ENCODE results near the gene FLRT2. TPM values are rescaled to one million over a fixed set of nuclear protein-coding genes. Genes with fewer than 3 reads are reported as not detected.

Gene FLRT2
- polyA plus RNA-seq, 1 donor from 2014 or later = not detected

GRCh38 chr14:85616386-85616885 lies 86.5 kb downstream of the FLRT2 start:
- Mint-ChIP-seq H3K4me1 (no peaks in the 10 kb centered on the region), H3K36me3 (no peaks in the 10 kb centered on the region), H3K9me3 (peaks cover 0 to 2% (median 1%) of the 10 kb centered on the region in 3 donors), H3K27me3 (no peaks in the 10 kb centered on the region), H3K27ac (no peak overlapping the region), H3K4me3 (no peak overlapping the region)

GRCh38 chr14:85616886-85617285 lies 86.9 kb downstream of the FLRT2 start:
- H3K36me3 Mint-ChIP-seq = no peaks in the 10 kb centered on the region
- no peak overlapping the region for H3K27ac Mint-ChIP-seq
- H3K9me3 Mint-ChIP-seq = peaks cover 0 to 2% (median 1%) of the 10 kb centered on the region in 3 donors
- H3K4me1 Mint-ChIP-seq = no peaks in the 10 kb centered on the region
- no peak overlapping the region for H3K4me3 Mint-ChIP-seq
- H3K27me3 Mint-ChIP-seq = no peaks in the 10 kb centered on the region

GRCh38 chr14:85617791-85618190 lies 87.8 kb downstream of the FLRT2 start:
- no peaks in the 10 kb centered on the region for H3K4me1 Mint-ChIP-seq
- H3K4me3 Mint-ChIP-seq = no peak overlapping the region

GRCh38 chr14:85618390-85618789 lies 88.4 kb downstream of the FLRT2 start:
- Mint-ChIP-seq H3K36me3 (no peaks in the 10 kb centered on the region), H3K27me3 (no peaks in the 10 kb centered on the region), H3K27ac (no peak overlapping the region), H3K4me1 (no peaks in the 10 kb centered on the region), H3K4me3 (no peak overlapping the region), H3K9me3 (peaks cover 0 to 4% (median 1%) of the 10 kb centered on the region in 3 donors)

More at GRCh38 chr14:85617791-85618190, 87.8 kb downstream of the FLRT2 start:
- Mint-ChIP-seq H3K27me3 (no peaks in the 10 kb centered on the region), H3K36me3 (no peaks in the 10 kb centered on the region), H3K27ac (no peak overlapping the region), H3K9me3 (peaks cover 0 to 4% (median 1%) of the 10 kb centered on the region in 3 donors)

GRCh38 chr14:85618978-85619377 lies 89.0 kb downstream of the FLRT2 start:
- H3K27me3 Mint-ChIP-seq = no peaks in the 10 kb centered on the region
- H3K27ac Mint-ChIP-seq = no peak overlapping the region
- H3K4me3 Mint-ChIP-seq = no peak overlapping the region
- H3K9me3 Mint-ChIP-seq = peaks cover 0 to 4% (median 0%) of the 10 kb centered on the region in 3 donors
- no peaks in the 10 kb centered on the region for H3K4me1 Mint-ChIP-seq
- H3K36me3 Mint-ChIP-seq = no peaks in the 10 kb centered on the region

- no peaks in the 10 kb centered on the region for H3K27me3 Mint-ChIP-seq
- no peak overlapping the region for H3K4me3 Mint-ChIP-seq
- no peaks in the 10 kb centered on the region for H3K36me3 Mint-ChIP-seq
- H3K4me1 Mint-ChIP-seq = no peaks in the 10 kb centered on the region
- peaks cover 0 to 4% (median 0%) of the 10 kb centered on the region in 3 donors for H3K9me3 Mint-ChIP-seq
- H3K27ac Mint-ChIP-seq = no peak overlapping the region
Observed at GRCh38 chr14:85619851-85620250, 89.9 kb downstream of the FLRT2 start.

- Mint-ChIP-seq H3K27ac (no peak overlapping the region), H3K4me3 (no peak overlapping the region), H3K36me3 (no peaks in the 10 kb centered on the region), H3K4me1 (no peaks in the 10 kb centered on the region), H3K9me3 (peaks cover 0 to 4% (median 0%) of the 10 kb centered on the region in 3 donors), H3K27me3 (no peaks in the 10 kb centered on the region)
Observed at GRCh38 chr14:85620947-85621346, 91.0 kb downstream of the FLRT2 start.

GRCh38 chr14:85622106-85622505 lies 92.2 kb downstream of the FLRT2 start:
- Mint-ChIP-seq H3K4me1 (no peaks in the 10 kb centered on the region), H3K27me3 (no peaks in the 10 kb centered on the region), H3K4me3 (no peak overlapping the region), H3K36me3 (no peaks in the 10 kb centered on the region), H3K9me3 (peaks cover 0 to 1% (median 0%) of the 10 kb centered on the region in 3 donors), H3K27ac (peak overlapping the region in 1 of 3 donors; percentile 76)

- no peaks in the 10 kb centered on the region for H3K4me1 Mint-ChIP-seq
- H3K27me3 Mint-ChIP-seq = no peaks in the 10 kb centered on the region
- H3K36me3 Mint-ChIP-seq = no peaks in the 10 kb centered on the region
- peaks cover 0 to 1% (median 0%) of the 10 kb centered on the region in 3 donors for H3K9me3 Mint-ChIP-seq
- no peak overlapping the region for H3K4me3 Mint-ChIP-seq
- no peak overlapping the region for H3K27ac Mint-ChIP-seq
Observed at GRCh38 chr14:85622986-85623685, 93.2 kb downstream of the FLRT2 start.

- H3K27me3 Mint-ChIP-seq = no peaks in the 10 kb centered on the region
- peaks cover 0 to 1% (median 0%) of the 10 kb centered on the region in 3 donors for H3K9me3 Mint-ChIP-seq
- H3K27ac Mint-ChIP-seq = no peak overlapping the region
- no peak overlapping the region for H3K4me3 Mint-ChIP-seq
- no peaks in the 10 kb centered on the region for H3K36me3 Mint-ChIP-seq
- no peaks in the 10 kb centered on the region for H3K4me1 Mint-ChIP-seq
Observed at GRCh38 chr14:85625925-85626585, 96.1 kb downstream of the FLRT2 start.

- peaks cover 0 to 2% (median 0%) of the 10 kb centered on the region in 3 donors for H3K4me1 Mint-ChIP-seq
- no peak overlapping the region for H3K4me3 Mint-ChIP-seq
- no peaks in the 10 kb centered on the region for H3K27me3 Mint-ChIP-seq
- no peaks in the 10 kb centered on the region for H3K36me3 Mint-ChIP-seq
- no peaks in the 10 kb centered on the region for H3K9me3 Mint-ChIP-seq
- no peak overlapping the region for H3K27ac Mint-ChIP-seq
Observed at GRCh38 chr14:85634205-85634604, 104.3 kb downstream of the FLRT2 start.

- no peak overlapping the region for H3K27ac Mint-ChIP-seq
- H3K4me3 Mint-ChIP-seq = no peak overlapping the region
- H3K36me3 Mint-ChIP-seq = no peaks in the 10 kb centered on the region
- H3K9me3 Mint-ChIP-seq = peaks cover 2 to 4% (median 4%) of the 10 kb centered on the region in 3 donors
- H3K27me3 Mint-ChIP-seq = no peaks in the 10 kb centered on the region
- no peaks in the 10 kb centered on the region for H3K4me1 Mint-ChIP-seq
Observed at GRCh38 chr14:85644211-85644610, 114.3 kb downstream of the FLRT2 start.

GRCh38 chr14:85653029-85653428 lies 123.1 kb downstream of the FLRT2 start:
- Mint-ChIP-seq H3K4me3 (no peak overlapping the region), H3K4me1 (no peaks in the 10 kb centered on the region), H3K27me3 (no peaks in the 10 kb centered on the region), H3K9me3 (peaks cover under 1 to 4% (median 2%) of the 10 kb centered on the region in 3 donors), H3K27ac (no peak overlapping the region), H3K36me3 (no peaks in the 10 kb centered on the region)

- no peak overlapping the region for H3K4me3 Mint-ChIP-seq
- H3K4me1 Mint-ChIP-seq = no peaks in the 10 kb centered on the region
- no peak overlapping the region for H3K27ac Mint-ChIP-seq
- no peaks in the 10 kb centered on the region for H3K27me3 Mint-ChIP-seq
- H3K9me3 Mint-ChIP-seq = peaks cover 0 to 6% (median 5%) of the 10 kb centered on the region in 3 donors
- no peaks in the 10 kb centered on the region for H3K36me3 Mint-ChIP-seq
Observed at GRCh38 chr14:85660243-85660922, 130.4 kb downstream of the FLRT2 start.

GRCh38 chr14:85662096-85662495 lies 132.2 kb downstream of the FLRT2 start:
- H3K27ac Mint-ChIP-seq = no peak overlapping the region
- no peak overlapping the region for H3K4me3 Mint-ChIP-seq
- H3K36me3 Mint-ChIP-seq = no peaks in the 10 kb centered on the region
- no peaks in the 10 kb centered on the region for H3K27me3 Mint-ChIP-seq
- no peaks in the 10 kb centered on the region for H3K4me1 Mint-ChIP-seq
- H3K9me3 Mint-ChIP-seq = peaks cover 0 to 12% (median 5%) of the 10 kb centered on the region in 3 donors

Measured in IgD-negative memory B cell (primary cell).